ENCODE data around the gene KIF25. TPM values are rescaled to one million over a fixed set of nuclear protein-coding genes. Genes with fewer than 3 reads are reported as not detected.

KIF25 gene
- total and polyA plus RNA-seq, 4 donors: 0.05 TPM; not detected in 3

- DNase-seq (ENCODE audit: low spot score): peak; percentile 4
- WGBS: 69% methylated on average over 3 of the region's 3 CpGs
- Histone ChIP-seq H3K36me3 (ENCODE audit: control insufficient read depth in 4 of 4, insufficient read depth in 3 of 4, low read depth in 1 of 4, low read length in 3 of 4) (no peaks in the 10 kb centered on the region), H3K27ac (ENCODE audit: low read depth in 1 of 2, low read length in 2 of 2) (no peak overlapping the region), H3K9ac (ENCODE audit: low read depth in 1 of 2, low read length in 2 of 2) (no peak overlapping the region), H3K27me3 (ENCODE audit: control insufficient read depth in 4 of 4, insufficient read depth in 4 of 4, low read length in 3 of 4) (no peaks in the 10 kb centered on the region), H3K4me1 (ENCODE audit: control insufficient read depth in 4 of 4, insufficient read depth in 4 of 4, low read length in 3 of 4) (no peaks in the 10 kb centered on the region), H3K9me3 (ENCODE audit: control insufficient read depth in 4 of 4, low read length in 3 of 4) (peaks cover 2 to 16% (median 7%) of the 10 kb centered on the region in 4 donors), H3K4me3 (ENCODE audit: low read depth in 1 of 3, low read length in 3 of 3) (no peak overlapping the region)
- TF ChIP-seq JUND (IDR thresholded peaks at IDR 0.05) (no peak), RAD21 (IDR thresholded peaks at IDR 0.05) (no peak), RXRA (IDR thresholded peaks at IDR 0.05) (no peak), MAX (IDR thresholded peaks at IDR 0.05) (no peak), EGR1 (IDR thresholded peaks at IDR 0.05; ENCODE audit: low read depth in 2 of 2) (no peak), FOXA1 (IDR thresholded peaks at IDR 0.05) (no peak), ZBTB33 (IDR thresholded peaks at IDR 0.05) (no peak), TAF1 (conservative IDR thresholded peaks at IDR 0.05) (no peak)
Observed at GRCh38 chr6:168007592-168008338, 10.3 kb downstream of the KIF25 start.

- H3K36me3 ChIP-seq (ENCODE audit: control insufficient read depth in 4 of 4, insufficient read depth in 3 of 4, low read depth in 1 of 4, low read length in 3 of 4): no peaks in the 10 kb centered on the region
- TF ChIP-seq SP1 (IDR thresholded peaks at IDR 0.05) (no peak), ZBTB33 (IDR thresholded peaks at IDR 0.05) (no peak), NR2F2 (IDR thresholded peaks at IDR 0.05) (no peak), FOXA1 (IDR thresholded peaks at IDR 0.05) (no peak), TAF1 (conservative IDR thresholded peaks at IDR 0.05) (no peak), GABPA (IDR thresholded peaks at IDR 0.05 in 1 of 2, conservative IDR thresholded peaks at IDR 0.05 in 1 of 2) (no peak), CTCF (IDR thresholded peaks at IDR 0.05; ENCODE audit: low read depth, low read length, missing input control) (no peak), HNF4G (IDR thresholded peaks at IDR 0.05) (no peak), RAD21 (IDR thresholded peaks at IDR 0.05) (no peak), REST (IDR thresholded peaks at IDR 0.05) (no peak), RXRA (IDR thresholded peaks at IDR 0.05) (no peak), MAX (IDR thresholded peaks at IDR 0.05) (no peak), ATF3 (IDR thresholded peaks at IDR 0.05) (no peak), HNF4A (conservative IDR thresholded peaks at IDR 0.05) (no peak), YY1 (IDR thresholded peaks at IDR 0.05) (no peak), JUND (IDR thresholded peaks at IDR 0.05) (no peak), FOXA2 (IDR thresholded peaks at IDR 0.05) (no peak), EGR1 (IDR thresholded peaks at IDR 0.05; ENCODE audit: low read depth in 2 of 2) (no peak)
- WGBS: 92% methylated on average over 3 of the region's 3 CpGs
Observed at GRCh38 chr6:168009331-168009730, 11.9 kb downstream of the KIF25 start.

More at GRCh38 chr6:168009331-168009730, 11.9 kb downstream of the KIF25 start:
- Histone ChIP-seq H3K27ac (ENCODE audit: low read depth in 1 of 2, low read length in 2 of 2) (no peak overlapping the region), H3K4me1 (ENCODE audit: control insufficient read depth in 4 of 4, insufficient read depth in 4 of 4, low read length in 3 of 4) (peaks cover 0 to 4% (median 0%) of the 10 kb centered on the region in 4 donors), H3K9ac (ENCODE audit: low read depth in 1 of 2, low read length in 2 of 2) (no peak overlapping the region), H3K9me3 (ENCODE audit: control insufficient read depth in 4 of 4, low read length in 3 of 4) (peaks cover 2 to 16% (median 7%) of the 10 kb centered on the region in 4 donors), H3K27me3 (ENCODE audit: control insufficient read depth in 4 of 4, insufficient read depth in 4 of 4, low read length in 3 of 4) (no peaks in the 10 kb centered on the region), H3K4me3 (ENCODE audit: low read depth in 1 of 3, low read length in 3 of 3) (no peak overlapping the region)
- no peak for DNase-seq (ENCODE audit: low spot score)
